ENCODE measurements around the gene SMIM8. TPM values are rescaled to one million over a fixed set of nuclear protein-coding genes. Genes with fewer than 3 reads are reported as not detected.

The SMIM8 gene
- total and polyA plus RNA-seq, 10 donors: 4.2 to 18.6 (median 11.9) TPM

DNA sequence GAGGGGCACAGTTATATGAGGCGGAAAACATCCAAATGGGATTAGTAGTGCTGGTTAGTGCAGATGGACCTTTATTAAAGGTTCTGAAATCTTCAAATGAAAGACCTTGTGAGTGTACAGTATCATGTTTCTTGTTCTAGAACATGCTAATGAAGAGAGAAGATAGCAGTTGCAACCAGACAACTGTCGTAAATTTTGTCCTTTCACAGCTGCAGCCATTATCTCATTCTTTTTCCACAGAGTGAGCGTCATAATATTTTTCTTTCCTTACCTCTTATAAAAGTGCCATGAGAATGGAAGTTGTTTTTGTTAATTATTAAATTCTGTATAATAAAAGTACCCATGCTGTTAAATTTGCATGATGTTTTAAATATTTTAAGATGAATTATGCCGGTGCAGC lies 17.8 kb downstream of the SMIM8 start:
- H3K9me3 ChIP-seq: no peaks in the 10 kb centered on the region
- TF ChIP-seq POLR2A (IDR thresholded peaks at IDR 0.05) (no peak), CTCF (IDR thresholded peaks at IDR 0.05 in 8 of 11, conservative IDR thresholded peaks at IDR 0.05 in 3 of 11) (no peak), POLR2AphosphoS5 (IDR thresholded peaks at IDR 0.05) (no peak)
- 96 to 99% (median 97%) methylated on average over 4 of the region's 4 CpGs for WGBS, 5 donors
- no peak overlapping the region for H3K4me3 ChIP-seq
- DNase-seq: no peak
- H3K4me1 ChIP-seq: peaks cover 0 to 10% (median 0%) of the 10 kb centered on the region in 6 donors
- no peaks in the 10 kb centered on the region for H3K27me3 ChIP-seq (replicated peaks in 1 of 7)
- intact Hi-C loops (cut with DNase I; ENCODE audit: low total_unique reads): no loop called here
- no peak overlapping the region for H3K27ac ChIP-seq
- peaks cover 0 to 16% (median 0%) of the 10 kb centered on the region in 6 donors for H3K36me3 ChIP-seq

GRCh38 chr6:87341158-87341557 lies 18.8 kb downstream of the SMIM8 start:
- 86 to 90% (median 88%) methylated on average over 2 of the region's 2 CpGs for WGBS, 5 donors
- Histone ChIP-seq H3K4me1 (peaks cover 0 to 10% (median 0%) of the 10 kb centered on the region in 6 donors), H3K4me3 (no peak overlapping the region), H3K27me3 (replicated peaks in 1 of 7) (no peaks in the 10 kb centered on the region), H3K27ac (no peak overlapping the region), H3K36me3 (peaks cover 0 to 22% (median 0%) of the 10 kb centered on the region in 6 donors), H3K9me3 (no peaks in the 10 kb centered on the region)
- intact Hi-C loops (cut with DNase I; ENCODE audit: low total_unique reads): no loop called here
- DNase-seq: no peak
- no peak for TF ChIP-seq POLR2AphosphoS5 (IDR thresholded peaks at IDR 0.05)
- TF ChIP-seq CTCF (IDR thresholded peaks at IDR 0.05 in 8 of 11, conservative IDR thresholded peaks at IDR 0.05 in 3 of 11): no peak
- no peak for TF ChIP-seq POLR2A (IDR thresholded peaks at IDR 0.05)

- TF ChIP-seq POLR2A (IDR thresholded peaks at IDR 0.05): no peak
- no peak for TF ChIP-seq CTCF (IDR thresholded peaks at IDR 0.05 in 8 of 11, conservative IDR thresholded peaks at IDR 0.05 in 3 of 11)
- TF ChIP-seq POLR2AphosphoS5 (IDR thresholded peaks at IDR 0.05): no peak
- Histone ChIP-seq H3K4me1 (peaks cover 0 to 10% (median 0%) of the 10 kb centered on the region in 6 donors), H3K9me3 (no peaks in the 10 kb centered on the region), H3K27me3 (replicated peaks in 1 of 7) (no peaks in the 10 kb centered on the region), H3K27ac (no peak overlapping the region), H3K4me3 (no peak overlapping the region), H3K36me3 (peaks cover 0 to 22% (median 0%) of the 10 kb centered on the region in 6 donors)
- DNase-seq: no peak
- WGBS, 5 donors: 89 to 95% (median 92%) methylated on average over 1 of the region's 1 CpG
- intact Hi-C loops (cut with DNase I; ENCODE audit: low total_unique reads): no loop called here
These were observed 19.5 kb downstream of the SMIM8 start for GRCh38 chr6:87341899-87342298.

- no peaks in the 10 kb centered on the region for H3K9me3 ChIP-seq
- intact Hi-C loops (cut with DNase I; ENCODE audit: low total_unique reads): no loop called here
- H3K36me3 ChIP-seq: peaks cover 0 to 22% (median 0%) of the 10 kb centered on the region in 6 donors
- H3K4me1 ChIP-seq: peaks cover 0 to 10% (median 0%) of the 10 kb centered on the region in 6 donors
- TF ChIP-seq CTCF (IDR thresholded peaks at IDR 0.05 in 8 of 11, conservative IDR thresholded peaks at IDR 0.05 in 3 of 11): no peak
- no peak for TF ChIP-seq POLR2A (IDR thresholded peaks at IDR 0.05)
- H3K27ac ChIP-seq: no peak overlapping the region
- no peaks in the 10 kb centered on the region for H3K27me3 ChIP-seq (replicated peaks in 1 of 7)
- DNase-seq: no peak
- H3K4me3 ChIP-seq: no peak overlapping the region
These were observed 20.4 kb downstream of the SMIM8 start for GRCh38 chr6:87342829-87343228.

All from spleen (tissue), 11 donors.